ENCODE measurements around the gene SWAP70. TPM values are rescaled to one million over a fixed set of nuclear protein-coding genes. Genes with fewer than 3 reads are reported as not detected.
"Not testable (repeated sequence)": the region's sequence is repeated elsewhere in the genome, so short reads cannot be mapped to it uniquely, and the experiment has no call there.

Gene SWAP70
- total and polyA plus RNA-seq, 2 of the 13 experiments (the other 11 are each of a cell fraction or from before 2014, with no cell fraction given), result 4.6 to 8.7 TPM

- TF ChIP-seq HINFP (CRISPR knock-in tag; IDR thresholded peaks at IDR 0.05; ENCODE audit: low read depth) (no peak), FIP1L1 (IDR thresholded peaks at IDR 0.05; ENCODE audit: borderline replicate concordance, insufficient read depth, low read depth, low read length) (no peak), ARNT2 (CRISPR knock-in tag; IDR thresholded peaks at IDR 0.05; ENCODE audit: low read depth) (no peak), SIX4 (CRISPR knock-in tag; IDR thresholded peaks at IDR 0.05) (no peak), ZNF569 (CRISPR knock-in tag; IDR thresholded peaks at IDR 0.05; ENCODE audit: borderline replicate concordance) (no peak), ZNF331 (CRISPR knock-in tag; IDR thresholded peaks at IDR 0.05) (no peak)
These were observed 77.4 kb downstream of the SWAP70 start (continued) for GRCh38 chr11:9741260-9741659.

GRCh38 chr11:9743512-9743911, 79.6 kb downstream of the SWAP70 start:
- FAIRE-seq, result not testable (repeated sequence)

More at GRCh38 chr11:9743512-9743911, 79.6 kb downstream of the SWAP70 start:
- WGBS (ENCODE audit: low lambda C conversion rate), result over 99% methylated on average over 3 of the region's 3 CpGs
- POLR2A ChIA-PET; H3K4me3 ChIP-seq (replicated peaks in 1 of 3; ENCODE audit: insufficient read depth in 1 of 3, low read depth in 2 of 3, low read length in 3 of 3); intact Hi-C loops (cut with micrococcal nuclease; ENCODE audit: unreplicated experiment); H3K27me3 ChIP-seq (ENCODE audit: control insufficient read depth in 1 of 2, insufficient read depth in 2 of 2, low read length in 2 of 2); H3K9me3 ChIP-seq (ENCODE audit: low read length); in situ Hi-C loops (cut with HindIII; ENCODE audit: extremely low pct_ligation_motif_present, low pct_unique_long_range_greater_than_20kb); H3K4me2 ChIP-seq (ENCODE audit: low read depth, low read length); BruUV-seq (replicated peaks); H3K79me2 ChIP-seq (ENCODE audit: insufficient read depth, low read length); H2AFZ ChIP-seq (ENCODE audit: low read length); ATAC-seq; H4K20me1 ChIP-seq (ENCODE audit: insufficient read depth, low read length); DNase-seq (ENCODE audit: low spot score); CTCF ChIA-PET (ENCODE audit: low intra/inter-chr PET ratio, low total read pairs); H3K4me1 ChIP-seq (ENCODE audit: insufficient read depth, low read length); H3K27ac ChIP-seq (ENCODE audit: extremely low read length, insufficient read depth, low read length); H3K9ac ChIP-seq (ENCODE audit: insufficient read depth, low read depth, low read length): not testable (repeated sequence)
- peaks cover 7 to 25% of the 10 kb centered on the region in 2 experiments; a peak in 4 of 5 replicates for H3K36me3 ChIP-seq (replicated peaks in 1 of 2; ENCODE audit: control insufficient read depth in 1 of 2, insufficient read depth in 2 of 2, low read length in 2 of 2)
